ENCODE results near the gene RASGRP1. TPM values are rescaled to one million over a fixed set of nuclear protein-coding genes. Genes with fewer than 3 reads are reported as not detected.

Gene RASGRP1
- total RNA-seq, 6 donors from 2014 or later, result 2.9 to 6.8 (median 4.6) TPM

- TF ChIP-seq EP300 (IDR thresholded peaks at IDR 0.05), result no peak
- TF ChIP-seq POLR2A (IDR thresholded peaks at IDR 0.05), result no peak
- no peak for TF ChIP-seq CTCF (IDR thresholded peaks at IDR 0.05)
- no peak for TF ChIP-seq POLR2AphosphoS5 (IDR thresholded peaks at IDR 0.05)
- ATAC-seq (ENCODE audit: low FRiP score in 2 of 2) (no peak), DNase-seq (no peak)
- Histone ChIP-seq H3K36me3 (no peaks in the 10 kb centered on the region), H3K9me3 (no peaks in the 10 kb centered on the region), H3K4me1 (no peaks in the 10 kb centered on the region), H3K4me3 (no peak overlapping the region), H3K27me3 (no peaks in the 10 kb centered on the region), H3K27ac (no peak overlapping the region)
- WGBS, 2 donors, result 92% methylated on average over 7 of the region's 7 CpGs
These were observed 57.0 kb downstream of the RASGRP1 start for GRCh38 chr15:38507570-38507969.

- no peaks in the 10 kb centered on the region for H3K4me1 ChIP-seq
- TF ChIP-seq POLR2A (IDR thresholded peaks at IDR 0.05) (no peak), CTCF (IDR thresholded peaks at IDR 0.05) (no peak), POLR2AphosphoS5 (IDR thresholded peaks at IDR 0.05) (no peak), EP300 (IDR thresholded peaks at IDR 0.05) (no peak)
- 77 to 90% methylated on average over 4 of the region's 4 CpGs for WGBS, 2 donors
- H3K36me3 ChIP-seq, result no peaks in the 10 kb centered on the region
- DNase-seq, result no peak
- H3K9me3 ChIP-seq, result no peaks in the 10 kb centered on the region
- H3K27me3 ChIP-seq, result no peaks in the 10 kb centered on the region
- H3K4me3 ChIP-seq, result no peak overlapping the region
- H3K27ac ChIP-seq, result no peak overlapping the region
- no peak for ATAC-seq (ENCODE audit: low FRiP score in 2 of 2)
These were observed 57.6 kb downstream of the RASGRP1 start for GRCh38 chr15:38506997-38507396.

GRCh38 chr15:38504680-38505467 is 59.7 kb downstream of the RASGRP1 start:
- ATAC-seq (ENCODE audit: low FRiP score in 2 of 2) (no peak), DNase-seq (no peak)

GRCh38 chr15:38503496-38503895 is 61.1 kb downstream of the RASGRP1 start:
- no peak overlapping the region for H3K27ac ChIP-seq
- WGBS, 2 donors, result 85 to 88% methylated on average over 2 of the region's 2 CpGs
- DNase-seq (no peak), ATAC-seq (ENCODE audit: low FRiP score in 2 of 2) (no peak)
- TF ChIP-seq POLR2A (IDR thresholded peaks at IDR 0.05) (no peak), CTCF (IDR thresholded peaks at IDR 0.05) (no peak), EP300 (IDR thresholded peaks at IDR 0.05) (no peak), POLR2AphosphoS5 (IDR thresholded peaks at IDR 0.05) (no peak)
- no peaks in the 10 kb centered on the region for H3K4me1 ChIP-seq
- H3K36me3 ChIP-seq, result no peaks in the 10 kb centered on the region
- no peaks in the 10 kb centered on the region for H3K27me3 ChIP-seq
- H3K4me3 ChIP-seq, result no peak overlapping the region
- H3K9me3 ChIP-seq, result no peaks in the 10 kb centered on the region

More at GRCh38 chr15:38504680-38505467, 59.7 kb downstream of the RASGRP1 start:
- WGBS, 2 donors, result 72 to 80% methylated on average over 4 of the region's 4 CpGs
- Histone ChIP-seq H3K4me1 (no peaks in the 10 kb centered on the region), H3K4me3 (no peak overlapping the region), H3K36me3 (no peaks in the 10 kb centered on the region), H3K27me3 (no peaks in the 10 kb centered on the region), H3K27ac (no peak overlapping the region), H3K9me3 (no peaks in the 10 kb centered on the region)
- no peak for TF ChIP-seq CTCF (IDR thresholded peaks at IDR 0.05)
- TF ChIP-seq POLR2A (IDR thresholded peaks at IDR 0.05), result no peak

- WGBS, 2 donors, result 86 to 89% methylated on average over 1 of the region's 1 CpG
- TF ChIP-seq EP300 (IDR thresholded peaks at IDR 0.05) (no peak), POLR2A (IDR thresholded peaks at IDR 0.05) (no peak), CTCF (IDR thresholded peaks at IDR 0.05) (no peak), POLR2AphosphoS5 (IDR thresholded peaks at IDR 0.05) (no peak)
- H3K4me3 ChIP-seq, result no peak overlapping the region
These were observed 65.0 kb downstream of the RASGRP1 start for GRCh38 chr15:38499651-38500050.

More at GRCh38 chr15:38499651-38500050, 65.0 kb downstream of the RASGRP1 start:
- Histone ChIP-seq H3K9me3 (no peaks in the 10 kb centered on the region), H3K27me3 (no peaks in the 10 kb centered on the region), H3K4me1 (no peaks in the 10 kb centered on the region), H3K36me3 (no peaks in the 10 kb centered on the region), H3K27ac (no peak overlapping the region)
- ATAC-seq (ENCODE audit: low FRiP score in 2 of 2) (no peak), DNase-seq (no peak)
